Progenitor cell of endocrine pancreas (in vitro differentiated cells): ENCODE measurements around the gene OSBPL5. TPM values are rescaled to one million over a fixed set of nuclear protein-coding genes. Genes with fewer than 3 reads are reported as not detected.

ENCODE experiments used
- DNase-seq: peaks from one replicate; pipeline ENCODE4 v3.0.0; 2021; ENCODE audit warnings: low spot score; ENCODE audit not compliant: unreplicated experiment
- H3K27ac Mint-ChIP-seq: 2 replicates; pipeline ENCODE4 v1.8.0; 2021; ENCODE audit warnings: mild to moderate bottlenecking, moderate library complexity, mixed read lengths
- H3K27me3 Mint-ChIP-seq: 2 replicates; pipeline ENCODE4 v1.8.0; 2021; ENCODE audit warnings: mixed read lengths
- H3K36me3 Mint-ChIP-seq: 2 replicates; pipeline ENCODE4 v1.8.0; 2022; ENCODE audit warnings: mixed read lengths; ENCODE audit not compliant: insufficient read depth
- H3K4me1 Mint-ChIP-seq: 2 replicates; pipeline ENCODE4 v1.8.0; 2021; ENCODE audit warnings: low read depth, mixed read lengths
- H3K4me3 Mint-ChIP-seq: 2 replicates; pipeline ENCODE4 v1.8.0; 2021; ENCODE audit warnings: low read depth, mild to moderate bottlenecking, moderate library complexity, mixed read lengths
- H3K9me3 Mint-ChIP-seq: 2 replicates; pipeline ENCODE4 v1.8.0; 2021; ENCODE audit warnings: low read depth, mixed read lengths
- CTCF ChIP-seq: fragments of 200-600 bp; sonication (generic); IDR thresholded peaks from one replicate; pipeline ENCODE4 v1.5.0; 2021; ENCODE audit warnings: antibody characterized with exemption, mild to moderate bottlenecking; ENCODE audit not compliant: unreplicated experiment
- total RNA-seq: library from RNA; stranded (reverse); gene quantifications from 2 replicates; pipeline ENCODE4 v1.2.1, GENCODE V29; 2021

The OSBPL5 gene
- total RNA-seq, 1 donor from 2014 or later, result 11.9 TPM

GRCh38 chr11:3126901-3127691 is 38.0 kb downstream of the OSBPL5 start:
- H3K36me3 Mint-ChIP-seq, result no peaks in the 10 kb centered on the region
- DNase-seq, result no peak

DNA sequence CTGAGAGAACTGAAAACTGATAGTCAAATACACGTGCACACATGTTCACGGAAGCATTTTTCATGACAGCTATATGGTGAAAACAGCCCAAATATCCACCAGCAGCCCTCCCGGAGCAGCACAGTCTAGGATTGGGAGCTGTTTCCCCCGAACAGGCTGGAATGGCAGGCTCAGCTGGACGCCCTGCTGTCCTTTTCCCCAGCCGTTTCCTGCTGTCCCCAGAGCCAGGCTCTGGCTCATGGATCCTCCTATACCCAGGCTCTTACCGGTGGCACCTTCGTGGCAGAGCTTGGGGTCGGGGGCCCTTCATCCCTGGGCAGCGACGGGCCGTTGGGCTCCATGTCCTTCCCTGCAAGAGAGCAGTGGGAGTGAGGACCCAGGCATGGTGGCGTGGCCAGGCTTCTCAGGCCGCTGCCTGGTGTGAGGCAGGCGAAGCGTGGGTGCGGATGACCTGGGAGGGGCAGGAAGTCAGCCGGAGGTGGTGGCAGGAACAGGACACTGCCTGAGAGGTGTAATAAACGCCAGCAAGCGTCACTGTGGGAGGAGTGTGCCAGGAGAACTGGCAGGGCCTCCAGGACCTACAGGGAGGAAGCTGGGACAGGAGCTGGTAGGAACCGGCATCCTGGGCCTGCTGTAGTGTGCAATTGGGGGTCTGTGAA is 38.8 kb downstream of the OSBPL5 start:
- no peak overlapping the region for H3K4me3 Mint-ChIP-seq
- no peak overlapping the region for H3K27ac Mint-ChIP-seq
- no peaks in the 10 kb centered on the region for H3K9me3 Mint-ChIP-seq
- H3K27me3 Mint-ChIP-seq, result peaks cover 17% of the 10 kb centered on the region
- DNase-seq, result no peak
- H3K4me1 Mint-ChIP-seq, result no peaks in the 10 kb centered on the region
- no peak for TF ChIP-seq CTCF
- no peaks in the 10 kb centered on the region for H3K36me3 Mint-ChIP-seq

More at GRCh38 chr11:3126901-3127691, 38.0 kb downstream of the OSBPL5 start:
- Mint-ChIP-seq H3K9me3 (no peaks in the 10 kb centered on the region), H3K27ac (no peak overlapping the region), H3K4me1 (no peaks in the 10 kb centered on the region), H3K27me3 (peaks cover 23% of the 10 kb centered on the region), H3K4me3 (no peak overlapping the region)
- no peak for TF ChIP-seq CTCF

DNA sequence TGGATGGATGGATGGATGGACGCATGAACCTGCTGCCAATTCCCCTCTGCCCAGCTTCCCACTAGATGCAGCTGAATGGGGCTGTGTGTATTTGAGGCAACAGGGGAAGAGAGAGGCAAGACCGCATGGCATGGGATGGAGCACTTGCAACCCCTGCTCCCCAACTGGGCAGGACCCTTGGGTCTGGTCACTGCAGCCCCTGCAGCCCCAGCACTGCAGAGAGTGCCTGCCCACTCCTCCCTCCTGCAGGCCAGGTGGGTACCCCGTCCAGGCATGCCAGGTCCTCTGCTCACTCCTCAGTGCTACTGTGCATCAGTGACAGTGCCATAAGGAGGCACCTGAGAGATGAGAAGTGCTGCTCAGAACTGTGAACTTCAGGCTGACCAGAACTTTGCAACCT is 40.3 kb downstream of the OSBPL5 start:
- no peak for TF ChIP-seq CTCF
- no peak for DNase-seq
- H3K27ac Mint-ChIP-seq, result no peak overlapping the region
- no peaks in the 10 kb centered on the region for H3K9me3 Mint-ChIP-seq
- H3K27me3 Mint-ChIP-seq, result peaks cover 11% of the 10 kb centered on the region
- no peaks in the 10 kb centered on the region for H3K36me3 Mint-ChIP-seq
- no peak overlapping the region for H3K4me3 Mint-ChIP-seq
- H3K4me1 Mint-ChIP-seq, result no peaks in the 10 kb centered on the region

DNA sequence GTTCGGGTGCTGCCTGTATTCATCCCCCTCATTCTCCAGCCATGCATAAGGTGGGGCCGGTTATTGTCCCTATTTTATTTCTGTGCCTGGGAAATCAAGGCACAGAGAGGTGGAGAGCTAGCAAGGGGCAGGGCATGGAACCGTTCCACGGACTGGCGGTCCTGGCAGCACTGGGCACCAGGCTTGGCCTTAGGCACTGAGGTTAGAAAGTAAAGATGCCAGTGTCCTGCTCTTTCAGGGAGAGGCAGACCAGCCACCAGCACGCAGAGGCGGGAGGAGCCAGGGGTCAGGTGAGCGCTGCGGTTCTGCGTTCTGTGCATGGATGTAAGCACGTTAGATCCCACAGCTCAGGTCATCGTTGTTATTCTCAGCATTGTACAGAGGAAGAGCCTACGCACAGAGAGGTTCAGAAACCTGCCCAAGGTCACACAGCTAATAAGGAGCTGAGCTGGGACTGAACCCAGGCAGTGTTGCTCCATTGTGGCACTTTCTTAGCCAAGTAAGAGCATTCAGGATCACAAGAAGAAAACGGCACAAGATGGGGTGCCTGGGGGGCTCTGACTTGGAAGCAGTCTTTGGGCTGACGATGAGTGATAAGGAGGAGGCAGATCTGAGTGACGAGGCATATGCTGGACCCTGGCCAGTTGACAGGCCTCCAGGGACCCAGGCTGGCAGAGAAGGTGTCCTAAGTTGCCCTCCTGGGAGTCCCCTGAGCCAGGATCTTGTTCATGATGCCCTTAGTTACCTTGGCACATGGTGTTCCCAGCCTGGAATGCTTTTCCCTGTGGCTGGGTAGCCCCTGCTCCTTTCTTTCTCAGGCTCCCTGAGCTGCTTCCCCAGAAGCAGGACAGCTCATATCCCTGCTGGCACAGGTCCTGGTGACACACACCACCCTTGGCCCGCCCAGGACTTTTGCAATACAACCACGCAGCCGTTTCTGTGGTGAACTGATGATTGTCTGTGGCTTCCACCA is 41.1 kb downstream of the OSBPL5 start:
- Mint-ChIP-seq H3K4me3 (no peak overlapping the region), H3K27me3 (peaks cover 10% of the 10 kb centered on the region), H3K4me1 (no peaks in the 10 kb centered on the region), H3K9me3 (no peaks in the 10 kb centered on the region), H3K36me3 (no peaks in the 10 kb centered on the region), H3K27ac (no peak overlapping the region)
- TF ChIP-seq CTCF, result no peak
- DNase-seq, result no peak

- Mint-ChIP-seq H3K9me3 (peaks cover under 1% of the 10 kb centered on the region), H3K4me3 (no peak overlapping the region), H3K27ac (no peak overlapping the region), H3K36me3 (no peaks in the 10 kb centered on the region), H3K4me1 (no peaks in the 10 kb centered on the region), H3K27me3 (peaks cover 10% of the 10 kb centered on the region)
- no peak for TF ChIP-seq CTCF
- DNase-seq, result no peak
These were observed 41.8 kb downstream of the OSBPL5 start for GRCh38 chr11:3123305-3123704.
